ENCODE data around the gene CDKL1.

CDKL1 gene

GRCh38 chr14:50425105-50425504 is 28.4 kb upstream of the CDKL1 start:
- no peaks in the 10 kb centered on the region for H3K27me3 ChIP-seq (ENCODE audit: control insufficient read depth in 1 of 2, insufficient read depth in 1 of 2, low read length in 2 of 2)
- WGBS, result 60% methylated on average over 1 of the region's 2 CpGs
- no peak overlapping the region for H3K4me3 ChIP-seq (ENCODE audit: insufficient read depth in 1 of 2, low read depth in 1 of 2, low read length in 2 of 2)
- no peak overlapping the region for H4K8ac ChIP-seq (ENCODE audit: low read length)
- H3K23ac ChIP-seq (ENCODE audit: low read length in 2 of 2), result no peak overlapping the region
- no peak overlapping the region for H3K9ac ChIP-seq (ENCODE audit: low read length)
- no peak overlapping the region for H3K18ac ChIP-seq (ENCODE audit: low read depth in 1 of 2, low read length in 2 of 2)
- H3K27ac ChIP-seq (ENCODE audit: low read length, poor library complexity, severe bottlenecking), result no peak overlapping the region
- no peak for DNase-seq
- H2BK15ac ChIP-seq (ENCODE audit: low read depth, poor library complexity, severe bottlenecking), result no peak overlapping the region
- no peaks in the 10 kb centered on the region for H3K9me3 ChIP-seq (ENCODE audit: control insufficient read depth, low read length)
- no peak overlapping the region for H3K14ac ChIP-seq (ENCODE audit: low read length in 2 of 2)
- peaks cover 3% of the 10 kb centered on the region for H3K4me1 ChIP-seq (ENCODE audit: control insufficient read depth, insufficient read depth, low read depth, low read length)
- no peak overlapping the region for H2AK5ac ChIP-seq (ENCODE audit: low read length, severe bottlenecking)
- H2BK12ac ChIP-seq (ENCODE audit: low read length in 2 of 2), result no peak overlapping the region
- no peak overlapping the region for H4K91ac ChIP-seq (ENCODE audit: low read length)
- no peak overlapping the region for H3K4ac ChIP-seq (ENCODE audit: low read depth in 1 of 2, low read length in 2 of 2)
- H3K36me3 ChIP-seq (ENCODE audit: control insufficient read depth in 1 of 2, insufficient read depth in 2 of 2, low read depth in 1 of 2, low read length in 2 of 2), result peaks cover 14 to 81% of the 10 kb centered on the region in 2 experiments
- no peak overlapping the region for H2AFZ ChIP-seq (ENCODE audit: low read depth, low read length)
- H2BK5ac ChIP-seq (ENCODE audit: low read depth, low read length, poor library complexity, severe bottlenecking), result no peak overlapping the region
- no peak overlapping the region for H2BK120ac ChIP-seq (ENCODE audit: low read depth, low read length)
- no peak overlapping the region for H3K4me2 ChIP-seq (ENCODE audit: low read length, poor library complexity, severe bottlenecking)
- peaks cover 8% of the 10 kb centered on the region for H3K79me1 ChIP-seq (replicated peaks; ENCODE audit: low read length, poor library complexity, severe bottlenecking)

DNA sequence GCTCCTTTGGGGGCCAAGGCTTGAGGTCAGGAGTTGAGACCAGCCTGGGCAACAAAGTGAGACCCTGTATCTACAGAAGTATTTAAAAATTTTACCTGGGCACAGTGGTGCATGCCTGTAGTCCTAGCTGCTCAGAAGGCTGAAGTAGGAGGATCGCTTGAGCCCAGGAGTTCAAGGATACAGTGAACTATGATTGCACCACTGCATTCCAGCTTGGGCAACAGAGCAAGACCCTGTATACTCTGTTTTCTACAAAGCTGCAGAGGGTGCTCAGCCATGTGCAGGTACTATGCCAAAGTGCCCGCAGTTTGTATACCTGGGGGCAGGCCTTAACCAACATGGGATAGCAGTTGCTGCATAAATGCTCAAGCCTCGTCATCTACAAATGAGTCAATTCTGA is 26.8 kb upstream of the CDKL1 start:
- Histone ChIP-seq H3K27ac (ENCODE audit: low read length, poor library complexity, severe bottlenecking) (no peak overlapping the region), H2BK5ac (ENCODE audit: low read depth, low read length, poor library complexity, severe bottlenecking) (no peak overlapping the region), H3K23ac (ENCODE audit: low read length in 2 of 2) (no peak overlapping the region), H3K18ac (ENCODE audit: low read depth in 1 of 2, low read length in 2 of 2) (no peak overlapping the region), H2BK12ac (ENCODE audit: low read length in 2 of 2) (no peak overlapping the region), H3K79me1 (replicated peaks; ENCODE audit: low read length, poor library complexity, severe bottlenecking) (peaks cover 8% of the 10 kb centered on the region), H3K14ac (ENCODE audit: low read length in 2 of 2) (no peak overlapping the region), H2AK5ac (ENCODE audit: low read length, severe bottlenecking) (no peak overlapping the region), H2BK15ac (ENCODE audit: low read depth, poor library complexity, severe bottlenecking) (no peak overlapping the region), H3K27me3 (ENCODE audit: control insufficient read depth in 1 of 2, insufficient read depth in 1 of 2, low read length in 2 of 2) (no peaks in the 10 kb centered on the region), H3K9ac (ENCODE audit: low read length) (no peak overlapping the region), H4K91ac (ENCODE audit: low read length) (no peak overlapping the region), H3K4me2 (ENCODE audit: low read length, poor library complexity, severe bottlenecking) (no peak overlapping the region), H3K9me3 (ENCODE audit: control insufficient read depth, low read length) (no peaks in the 10 kb centered on the region), H3K4ac (ENCODE audit: low read depth in 1 of 2, low read length in 2 of 2) (no peak overlapping the region), H3K36me3 (ENCODE audit: control insufficient read depth in 1 of 2, insufficient read depth in 2 of 2, low read depth in 1 of 2, low read length in 2 of 2) (peaks cover 14 to 83% of the 10 kb centered on the region in 2 experiments), H4K8ac (ENCODE audit: low read length) (no peak overlapping the region), H3K4me1 (ENCODE audit: control insufficient read depth, insufficient read depth, low read depth, low read length) (peaks cover 3% of the 10 kb centered on the region), H3K4me3 (ENCODE audit: insufficient read depth in 1 of 2, low read depth in 1 of 2, low read length in 2 of 2) (no peak overlapping the region), H2AFZ (ENCODE audit: low read depth, low read length) (no peak overlapping the region), H2BK120ac (ENCODE audit: low read depth, low read length) (no peak overlapping the region)
- 97% methylated on average over 3 of the region's 3 CpGs for WGBS
- DNase-seq, result no peak

GRCh38 chr14:50421499-50421898 is 24.8 kb upstream of the CDKL1 start:
- no peak overlapping the region for H3K9ac ChIP-seq (ENCODE audit: low read length)
- H3K4me3 ChIP-seq (ENCODE audit: insufficient read depth in 1 of 2, low read depth in 1 of 2, low read length in 2 of 2), result no peak overlapping the region
- no peak for DNase-seq
- H2BK12ac ChIP-seq (ENCODE audit: low read length in 2 of 2), result no peak overlapping the region
- H3K36me3 ChIP-seq (ENCODE audit: control insufficient read depth in 1 of 2, insufficient read depth in 2 of 2, low read depth in 1 of 2, low read length in 2 of 2), result peaks cover 19 to 81% of the 10 kb centered on the region in 2 experiments
- H3K27me3 ChIP-seq (ENCODE audit: control insufficient read depth in 1 of 2, insufficient read depth in 1 of 2, low read length in 2 of 2), result no peaks in the 10 kb centered on the region
- 100% methylated on average over 2 of the region's 7 CpGs for WGBS
- no peak overlapping the region for H3K27ac ChIP-seq (ENCODE audit: low read length, poor library complexity, severe bottlenecking)
- no peak overlapping the region for H2AK5ac ChIP-seq (ENCODE audit: low read length, severe bottlenecking)
- H3K23ac ChIP-seq (ENCODE audit: low read length in 2 of 2), result no peak overlapping the region
- H2BK15ac ChIP-seq (ENCODE audit: low read depth, poor library complexity, severe bottlenecking), result no peak overlapping the region
- H3K4me1 ChIP-seq (ENCODE audit: control insufficient read depth, insufficient read depth, low read depth, low read length), result peaks cover 3% of the 10 kb centered on the region
- no peak overlapping the region for H2AFZ ChIP-seq (ENCODE audit: low read depth, low read length)
- peaks cover 8% of the 10 kb centered on the region for H3K79me1 ChIP-seq (replicated peaks; ENCODE audit: low read length, poor library complexity, severe bottlenecking)
- no peak overlapping the region for H3K14ac ChIP-seq (ENCODE audit: low read length in 2 of 2)
- no peak overlapping the region for H3K18ac ChIP-seq (ENCODE audit: low read depth in 1 of 2, low read length in 2 of 2)
- no peak overlapping the region for H2BK120ac ChIP-seq (ENCODE audit: low read depth, low read length)
- H4K91ac ChIP-seq (ENCODE audit: low read length), result no peak overlapping the region
- H3K4ac ChIP-seq (ENCODE audit: low read depth in 1 of 2, low read length in 2 of 2), result no peak overlapping the region
- no peak overlapping the region for H3K4me2 ChIP-seq (ENCODE audit: low read length, poor library complexity, severe bottlenecking)
- no peak overlapping the region for H2BK5ac ChIP-seq (ENCODE audit: low read depth, low read length, poor library complexity, severe bottlenecking)
- H3K9me3 ChIP-seq (ENCODE audit: control insufficient read depth, low read length), result no peaks in the 10 kb centered on the region
- H4K8ac ChIP-seq (ENCODE audit: low read length), result no peak overlapping the region

- DNase-seq, result no peak
- H3K79me1 ChIP-seq (replicated peaks; ENCODE audit: low read length, poor library complexity, severe bottlenecking), result peaks cover 7% of the 10 kb centered on the region
- peak overlapping the region in 1 of 2 experiments; percentile 40 for H3K18ac ChIP-seq (ENCODE audit: low read depth in 1 of 2, low read length in 2 of 2)
- no peak overlapping the region for H3K4me3 ChIP-seq (ENCODE audit: insufficient read depth in 1 of 2, low read depth in 1 of 2, low read length in 2 of 2)
- no peak overlapping the region for H2BK5ac ChIP-seq (ENCODE audit: low read depth, low read length, poor library complexity, severe bottlenecking)
- H3K4me2 ChIP-seq (ENCODE audit: low read length, poor library complexity, severe bottlenecking), result no peak overlapping the region
- no peak overlapping the region for H2AK5ac ChIP-seq (ENCODE audit: low read length, severe bottlenecking)
- no peak overlapping the region for H3K27ac ChIP-seq (ENCODE audit: low read length, poor library complexity, severe bottlenecking)
- H4K8ac ChIP-seq (ENCODE audit: low read length), result no peak overlapping the region
- H3K23ac ChIP-seq (ENCODE audit: low read length in 2 of 2), result no peak overlapping the region
- WGBS, result 100% methylated on average over 2 of the region's 2 CpGs
- no peak overlapping the region for H3K9ac ChIP-seq (ENCODE audit: low read length)
- H3K27me3 ChIP-seq (ENCODE audit: control insufficient read depth in 1 of 2, insufficient read depth in 1 of 2, low read length in 2 of 2), result no peaks in the 10 kb centered on the region
- no peak overlapping the region for H3K14ac ChIP-seq (ENCODE audit: low read length in 2 of 2)
- H3K36me3 ChIP-seq (ENCODE audit: control insufficient read depth in 1 of 2, insufficient read depth in 2 of 2, low read depth in 1 of 2, low read length in 2 of 2), result peaks cover 17 to 62% of the 10 kb centered on the region in 2 experiments
- no peak overlapping the region for H2BK15ac ChIP-seq (ENCODE audit: low read depth, poor library complexity, severe bottlenecking)
- no peak overlapping the region for H2BK12ac ChIP-seq (ENCODE audit: low read length in 2 of 2)
- H3K9me3 ChIP-seq (ENCODE audit: control insufficient read depth, low read length), result no peaks in the 10 kb centered on the region
- H3K4me1 ChIP-seq (ENCODE audit: control insufficient read depth, insufficient read depth, low read depth, low read length), result no peaks in the 10 kb centered on the region
- no peak overlapping the region for H2AFZ ChIP-seq (ENCODE audit: low read depth, low read length)
- no peak overlapping the region for H3K4ac ChIP-seq (ENCODE audit: low read depth in 1 of 2, low read length in 2 of 2)
- no peak overlapping the region for H2BK120ac ChIP-seq (ENCODE audit: low read depth, low read length)
- no peak overlapping the region for H4K91ac ChIP-seq (ENCODE audit: low read length)
Observed at GRCh38 chr14:50417853-50418252, 21.2 kb upstream of the CDKL1 start.
